Activated CD8-positive, alpha-beta memory T cell treated with anti-CD3 and anti-CD28 coated beads, Interleukin-2, amount 50 U/mL, for 1 hour (primary cell): ENCODE results near the gene PLEKHF1.
"Not testable (repeated sequence)": the region's sequence is repeated elsewhere in the genome, so short reads cannot be mapped to it uniquely, and the experiment has no call there.

ENCODE experiments used
- DNase-seq: peaks from one replicate; pipeline ENCODE4 v3.0.0-alpha.2; 2020; ENCODE audit errors: extremely low read depth

The PLEKHF1 gene

DNA sequence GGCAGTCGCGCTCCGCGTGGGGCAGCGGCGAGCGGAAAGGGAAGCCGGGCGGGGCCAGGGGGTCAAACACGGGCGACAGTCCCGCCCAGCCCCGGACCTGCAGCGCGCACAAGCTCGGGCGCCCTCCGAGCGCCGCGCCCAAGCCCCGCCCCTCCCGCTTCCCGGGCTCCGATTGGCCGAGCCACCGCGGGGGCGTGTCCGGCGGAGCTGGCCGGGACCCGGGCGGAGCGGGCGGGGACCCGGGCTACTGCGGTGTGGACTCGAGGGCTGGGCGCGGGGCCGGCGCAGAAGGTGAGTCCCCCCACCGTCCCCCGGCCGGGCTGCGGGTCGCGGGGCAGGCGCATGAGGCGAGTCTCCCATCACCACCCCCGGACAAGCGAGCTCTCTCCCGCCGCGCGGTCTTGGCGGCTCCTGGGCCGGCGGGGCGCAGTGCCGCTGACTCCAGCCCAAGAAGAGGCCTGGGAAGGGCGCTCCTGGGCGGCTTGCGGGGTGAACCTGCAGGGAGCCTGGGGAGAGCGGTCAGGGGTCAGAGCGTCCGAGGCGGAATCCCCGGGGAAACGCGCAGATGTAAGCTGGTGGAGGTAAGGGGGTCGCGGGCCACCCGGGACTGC is at the start of gene PLEKHF1:
PLEKHF1 (plus strand) TSS at position 247 of the 611 bp plus-strand sequence. CDS start 8,379 bp downstream, outside the sequence.
- no peak for DNase-seq

GRCh38 chr19:29615891-29616425 is 49.3 kb upstream of the PLEKHF1 start:
- DNase-seq, result no peak

- no peak for DNase-seq
These were observed 48.7 kb upstream of the PLEKHF1 start for GRCh38 chr19:29616541-29616940.

DNA sequence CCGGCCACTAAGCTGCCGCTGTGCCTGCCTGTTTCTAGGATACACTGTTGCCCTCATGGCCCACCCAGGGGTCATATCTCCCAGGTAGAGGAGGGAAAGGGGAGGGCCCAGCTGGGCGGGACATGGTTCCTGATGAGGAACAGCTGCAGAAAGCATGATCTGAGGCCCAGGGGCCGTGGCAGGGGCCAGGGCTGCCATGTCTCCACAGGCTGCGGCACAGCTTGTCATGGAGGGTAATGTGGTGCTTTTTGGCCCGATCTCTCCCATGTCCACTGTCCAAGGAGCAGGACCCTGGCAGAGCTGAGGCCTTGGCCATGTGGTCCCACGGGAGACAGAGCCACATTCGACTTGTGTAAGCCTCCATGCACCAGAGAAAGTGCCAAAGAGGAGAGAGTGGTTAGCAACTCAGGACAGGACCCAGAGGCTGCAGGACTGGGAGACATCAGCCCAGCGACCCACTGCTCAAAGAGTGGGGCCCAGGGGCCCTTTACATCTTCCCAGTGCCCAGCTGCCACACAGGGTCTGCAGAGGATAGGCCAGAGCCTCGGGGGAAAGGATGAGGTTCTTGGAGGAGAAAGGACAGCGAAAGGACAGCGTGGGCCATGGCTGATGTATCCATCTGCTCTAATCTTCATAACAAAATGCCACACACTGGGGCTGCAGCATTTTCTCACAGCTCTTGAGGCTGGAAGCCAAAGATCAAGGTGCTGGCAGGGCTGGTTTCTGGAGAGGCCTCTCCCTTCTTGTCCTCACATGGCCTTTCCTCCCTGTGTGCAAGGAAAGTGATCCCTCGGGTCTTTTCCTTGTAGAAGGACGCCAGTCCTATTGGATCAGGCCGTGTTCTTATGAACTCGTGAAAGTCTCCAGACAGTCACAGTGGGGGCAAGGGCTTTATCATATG is 47.6 kb upstream of the PLEKHF1 start:
- no peak for DNase-seq

- no peak for DNase-seq
These were observed 46.8 kb upstream of the PLEKHF1 start for GRCh38 chr19:29618434-29618833.

DNA sequence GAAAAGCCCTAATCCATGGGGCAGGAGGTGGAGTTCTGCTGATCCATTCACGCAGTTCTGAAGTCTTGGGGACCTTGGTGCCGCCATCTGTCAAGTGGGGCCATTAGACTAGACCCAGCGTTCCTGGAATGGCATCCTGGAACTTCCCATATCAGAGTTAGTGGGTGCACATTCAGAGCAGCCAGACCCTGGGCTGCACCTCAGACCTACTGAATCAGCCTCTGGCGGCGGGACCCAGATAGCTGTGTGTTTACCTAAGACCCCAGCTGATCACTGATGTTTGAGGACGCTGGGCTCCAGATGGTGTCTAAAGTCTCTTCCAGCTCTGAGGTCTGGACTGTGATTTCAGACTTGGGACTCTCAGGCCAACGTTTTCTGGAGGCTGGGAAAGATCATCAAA is 46.4 kb upstream of the PLEKHF1 start:
- DNase-seq, result no peak

DNA sequence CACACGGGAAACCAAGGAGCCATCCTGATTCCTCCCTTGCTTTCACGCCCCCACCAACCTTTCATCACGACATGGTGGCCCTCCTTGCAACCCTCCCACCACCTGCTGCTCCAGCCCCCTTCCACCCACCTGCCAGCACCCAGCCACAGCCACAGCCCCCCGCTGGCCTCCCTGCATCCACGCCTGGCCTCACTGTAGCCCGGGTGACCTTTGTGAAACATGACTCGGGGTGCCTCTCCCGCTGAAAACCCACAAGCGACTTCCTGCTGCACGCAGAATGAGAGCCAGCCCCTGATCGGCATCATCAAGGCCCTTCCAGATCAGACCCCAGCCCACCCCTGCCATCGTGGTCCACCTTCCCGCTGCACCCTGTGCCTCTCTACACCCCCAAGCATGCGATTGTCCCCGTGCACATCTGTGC is 44.3 kb upstream of the PLEKHF1 start:
- no peak for DNase-seq

GRCh38 chr19:29622166-29623070 is 42.8 kb upstream of the PLEKHF1 start:
- DNase-seq, result no peak

DNA sequence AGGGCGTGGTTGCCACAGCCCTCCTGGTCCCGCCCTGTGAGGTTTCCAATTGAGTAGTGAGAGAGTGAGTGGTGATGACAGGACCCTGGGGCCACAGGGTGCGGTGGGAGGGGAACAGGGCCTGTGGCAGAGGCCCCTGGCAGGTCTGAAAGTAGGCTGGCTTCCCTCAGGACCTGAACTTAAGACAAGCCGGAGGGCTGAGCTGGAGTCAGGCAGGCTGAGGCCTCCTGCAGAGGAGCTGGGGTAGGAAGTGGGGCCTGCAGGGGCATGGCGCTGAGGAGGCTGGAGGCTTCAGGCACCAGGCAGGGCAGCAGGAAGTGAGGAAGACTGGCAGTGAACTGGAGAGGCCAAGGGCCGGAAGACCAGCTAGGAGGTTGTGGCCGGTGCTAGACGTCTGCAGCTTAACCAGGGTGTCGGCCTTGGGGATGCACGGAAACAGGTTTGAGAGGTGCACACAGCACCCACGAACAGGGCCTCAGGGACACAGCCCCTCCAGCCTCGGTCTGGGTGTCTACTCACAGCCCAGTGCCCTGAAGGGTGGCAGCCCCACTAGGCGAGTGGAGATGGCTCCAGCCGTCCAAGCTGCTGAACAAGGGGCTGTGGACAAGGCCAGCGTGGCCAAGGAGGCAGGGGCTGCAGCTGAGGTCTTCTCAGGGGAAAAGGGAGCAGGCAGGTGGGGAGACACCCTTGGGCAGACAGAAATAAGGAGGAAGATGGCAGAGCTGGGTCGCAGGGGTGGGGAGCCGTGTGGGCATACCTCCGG is 41.4 kb upstream of the PLEKHF1 start:
- no peak for DNase-seq

DNA sequence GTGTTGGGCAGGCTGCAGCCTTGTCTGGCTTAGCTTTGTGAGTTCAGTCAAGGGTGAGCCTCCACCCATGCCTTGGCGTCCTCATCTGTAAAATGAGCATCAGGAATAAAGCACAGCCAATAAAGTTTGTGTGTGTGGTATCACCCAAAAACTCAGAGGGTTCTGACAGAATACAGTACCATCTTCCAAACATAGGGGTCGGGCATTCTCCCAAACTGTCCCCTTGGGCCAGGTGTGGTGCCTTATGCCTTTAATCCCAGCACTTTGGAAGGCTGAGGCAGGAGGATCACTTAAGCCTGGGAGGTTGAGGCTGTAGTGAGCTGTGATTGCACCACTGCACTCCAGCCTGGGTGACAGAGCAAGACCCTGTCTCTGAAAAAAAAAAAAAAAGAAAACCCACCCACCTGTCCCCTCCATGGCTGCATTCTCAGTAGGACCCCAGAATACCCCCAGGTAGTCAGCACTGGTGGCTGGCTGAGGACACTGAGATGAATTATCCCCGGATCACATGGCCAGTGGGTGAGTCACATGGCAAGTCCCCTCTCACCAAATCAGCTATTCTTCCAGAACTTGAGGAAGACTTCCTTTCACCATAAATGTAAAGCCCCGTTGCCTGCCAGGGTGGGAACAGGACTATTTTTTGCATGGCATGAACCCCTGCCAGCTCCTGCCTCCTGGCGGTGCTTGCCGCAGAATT is 40.6 kb upstream of the PLEKHF1 start:
- no peak for DNase-seq

- no peak for DNase-seq
These were observed 40.0 kb upstream of the PLEKHF1 start for GRCh38 chr19:29625186-29625651.

DNA sequence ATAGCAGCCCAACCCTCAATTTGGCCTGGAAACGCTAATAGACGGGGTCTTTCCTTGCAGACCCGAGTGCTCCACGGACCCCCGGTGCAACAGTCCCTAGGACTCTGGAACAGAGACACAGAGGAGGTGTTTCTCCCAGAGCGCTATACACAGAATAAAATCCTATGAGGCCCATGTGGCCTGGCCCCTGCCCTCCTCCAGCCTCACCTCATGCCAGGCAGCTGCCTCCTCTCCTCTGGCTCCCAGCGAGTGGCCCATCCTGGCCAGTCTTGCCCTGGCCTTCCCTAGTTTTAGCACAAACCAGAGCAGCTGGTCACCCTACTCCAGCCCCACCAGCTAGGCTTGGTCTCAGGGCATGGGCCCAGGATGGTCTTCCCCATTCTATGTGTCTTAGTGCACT is 38.9 kb upstream of the PLEKHF1 start:
- no peak for DNase-seq

- not testable (repeated sequence) for DNase-seq
These were observed 38.4 kb upstream of the PLEKHF1 start for GRCh38 chr19:29626832-29627231.

DNA sequence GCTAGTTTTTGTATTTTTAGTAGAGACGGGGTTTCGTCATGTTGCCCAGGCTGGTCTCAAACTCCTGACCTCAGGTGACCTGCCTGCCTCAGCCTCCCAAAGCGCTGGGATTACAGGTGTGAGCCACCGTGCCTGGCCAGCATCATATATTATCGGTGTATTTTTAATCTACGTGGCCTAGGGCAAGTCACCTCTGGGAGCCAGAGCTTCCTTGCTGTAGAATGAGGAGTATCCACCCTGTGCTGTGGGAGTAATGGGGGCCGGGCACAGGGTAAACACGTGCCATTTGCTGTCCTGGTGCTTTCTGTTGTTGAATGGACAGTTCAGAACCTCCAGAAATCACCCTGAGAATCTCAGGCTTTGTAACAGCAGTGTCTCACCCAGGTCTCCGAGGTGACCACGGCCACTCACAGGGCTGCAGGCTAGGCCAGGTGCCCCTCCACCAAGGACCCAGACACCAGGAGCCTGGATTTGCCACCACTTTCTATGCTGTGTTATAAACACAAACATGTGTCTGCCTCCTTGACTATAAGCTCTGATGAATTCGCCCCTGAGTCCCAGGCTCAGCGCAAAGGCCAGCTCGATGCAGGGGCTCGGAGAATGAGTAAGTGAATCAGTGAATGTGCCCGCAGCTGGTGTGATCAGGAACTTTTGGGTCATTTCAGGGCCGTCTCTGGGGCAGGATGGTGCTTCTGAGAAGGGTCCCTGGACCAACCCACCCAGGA is 36.4 kb upstream of the PLEKHF1 start:
- no peak for DNase-seq

DNA sequence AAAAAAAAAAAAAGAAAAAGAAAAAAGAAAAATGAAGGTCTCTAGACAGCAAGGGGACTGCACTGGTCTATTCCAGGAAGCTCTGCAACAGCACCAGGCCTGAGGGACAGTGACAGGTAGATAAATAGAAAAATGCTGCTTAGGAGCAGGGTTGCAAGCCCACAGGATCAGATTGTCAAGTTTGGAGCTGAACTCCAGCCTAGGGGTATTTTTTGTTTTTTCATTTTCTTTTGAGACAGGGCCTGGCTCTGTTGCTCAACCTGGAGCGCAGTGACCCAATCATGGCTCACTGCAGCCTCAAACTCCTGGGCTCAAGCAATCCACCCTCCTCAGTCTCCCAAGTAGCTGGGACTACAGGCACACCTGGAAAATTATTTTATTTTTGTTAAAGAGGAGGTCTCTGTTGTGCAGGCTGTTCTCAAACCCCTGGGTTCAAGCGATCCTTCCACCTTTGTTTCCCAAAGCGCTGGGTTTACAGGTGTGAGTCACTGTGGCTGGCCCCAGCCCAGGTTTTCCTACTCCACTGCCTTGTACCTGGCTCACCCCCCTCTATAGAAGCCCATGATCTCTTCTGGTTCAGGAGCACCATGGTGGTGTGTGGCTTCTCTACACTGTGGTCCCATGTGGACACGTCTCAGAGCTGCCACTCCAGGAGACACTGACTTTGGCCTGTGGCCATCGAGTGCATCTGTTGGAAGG is 35.3 kb upstream of the PLEKHF1 start:
- no peak for DNase-seq

GRCh38 chr19:29630655-29631054 is 34.6 kb upstream of the PLEKHF1 start:
- no peak for DNase-seq

- no peak for DNase-seq
These were observed 33.8 kb upstream of the PLEKHF1 start for GRCh38 chr19:29631450-29631849.

GRCh38 chr19:29634002-29634401 is 31.3 kb upstream of the PLEKHF1 start:
- no peak for DNase-seq
